ENCODE measurements around the gene PRDM10.

Gene PRDM10

GRCh38 chr11:129937592-129938238 is 64.9 kb downstream of the PRDM10 start:
- no peak overlapping the region for H3K4me3 ChIP-seq (ENCODE audit: low read depth, low read length)
- DNase-seq (ENCODE audit: low read depth): no peak
- no peak for TF ChIP-seq MYC (IDR thresholded peaks at IDR 0.05; ENCODE audit: low read depth, low read length)
- TF ChIP-seq MAX (IDR thresholded peaks at IDR 0.05; ENCODE audit: low read depth, low read length): no peak
- TF ChIP-seq POLR2A (IDR thresholded peaks at IDR 0.05; ENCODE audit: extremely low read depth, insufficient read length): no peak
- no peak for TF ChIP-seq CTCF (IDR thresholded peaks at IDR 0.05; ENCODE audit: low read depth, low read length)

- H3K4me3 ChIP-seq (ENCODE audit: low read depth, low read length): no peak overlapping the region
- DNase-seq (ENCODE audit: low read depth): no peak
- TF ChIP-seq MYC (IDR thresholded peaks at IDR 0.05; ENCODE audit: low read depth, low read length): no peak
- TF ChIP-seq CTCF (IDR thresholded peaks at IDR 0.05; ENCODE audit: low read depth, low read length): no peak
- TF ChIP-seq POLR2A (IDR thresholded peaks at IDR 0.05; ENCODE audit: extremely low read depth, insufficient read length): no peak
Observed at GRCh38 chr11:129935723-129936122, 66.9 kb downstream of the PRDM10 start.

- DNase-seq (ENCODE audit: low read depth): no peak
- no peak overlapping the region for H3K4me3 ChIP-seq (ENCODE audit: low read depth, low read length)
- TF ChIP-seq POLR2A (IDR thresholded peaks at IDR 0.05; ENCODE audit: extremely low read depth, insufficient read length) (no peak), MYC (IDR thresholded peaks at IDR 0.05; ENCODE audit: low read depth, low read length) (no peak), MAX (IDR thresholded peaks at IDR 0.05; ENCODE audit: low read depth, low read length) (no peak), CTCF (IDR thresholded peaks at IDR 0.05; ENCODE audit: low read depth, low read length) (no peak)
Observed at GRCh38 chr11:129933891-129934290, 68.7 kb downstream of the PRDM10 start.

GRCh38 chr11:129933262-129933661 is 69.4 kb downstream of the PRDM10 start:
- H3K4me3 ChIP-seq (ENCODE audit: low read depth, low read length): no peak overlapping the region
- no peak for DNase-seq (ENCODE audit: low read depth)
- TF ChIP-seq POLR2A (IDR thresholded peaks at IDR 0.05; ENCODE audit: extremely low read depth, insufficient read length) (no peak), MYC (IDR thresholded peaks at IDR 0.05; ENCODE audit: low read depth, low read length) (no peak), CTCF (IDR thresholded peaks at IDR 0.05; ENCODE audit: low read depth, low read length) (no peak), MAX (IDR thresholded peaks at IDR 0.05; ENCODE audit: low read depth, low read length) (no peak)

GRCh38 chr11:129932381-129933067 is 70.1 kb downstream of the PRDM10 start:
- no peak for DNase-seq (ENCODE audit: low read depth)
- no peak for TF ChIP-seq MYC (IDR thresholded peaks at IDR 0.05; ENCODE audit: low read depth, low read length)
- no peak for TF ChIP-seq MAX (IDR thresholded peaks at IDR 0.05; ENCODE audit: low read depth, low read length)
- no peak for TF ChIP-seq POLR2A (IDR thresholded peaks at IDR 0.05; ENCODE audit: extremely low read depth, insufficient read length)
- no peak for TF ChIP-seq CTCF (IDR thresholded peaks at IDR 0.05; ENCODE audit: low read depth, low read length)
- no peak overlapping the region for H3K4me3 ChIP-seq (ENCODE audit: low read depth, low read length)

Data from NB4 (cell line).